Measurements from ENCODE around the gene EFHD2. TPM values are rescaled to one million over a fixed set of nuclear protein-coding genes. Genes with fewer than 3 reads are reported as not detected.
"Not testable (repeated sequence)": the region's sequence is repeated elsewhere in the genome, so short reads cannot be mapped to it uniquely, and the experiment has no call there.

The EFHD2 gene
- total RNA-seq, 1 donor from 2014 or later: 6.5 TPM

DNA sequence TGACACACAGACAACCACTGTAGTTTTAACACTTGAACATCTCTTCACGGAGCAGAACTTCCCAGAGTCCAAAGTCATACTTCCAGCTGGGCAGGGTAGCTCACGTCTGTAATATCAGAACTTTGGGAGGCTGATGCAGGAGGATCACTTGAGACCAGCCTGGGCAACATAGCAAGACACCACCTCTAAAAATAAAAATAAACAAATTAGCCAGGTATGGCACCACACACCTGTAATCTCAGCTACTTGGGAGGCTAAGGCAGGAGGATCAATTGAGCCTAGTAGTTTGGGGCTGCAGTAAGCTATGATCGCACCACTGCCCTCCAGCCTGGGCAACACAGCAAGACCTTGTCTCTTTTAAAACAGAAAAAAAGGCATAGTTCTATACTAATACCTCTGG is 24.3 kb upstream of the EFHD2 start:
- H3K4me2 ChIP-seq: peak overlapping the region; percentile 75
- DNase-seq (ENCODE audit: low spot score): no peak
- H3K27me3 ChIP-seq: peaks cover 66% of the 10 kb centered on the region
- H2AFZ ChIP-seq (replicated peaks): no peak overlapping the region
- peaks cover 71% of the 10 kb centered on the region for H3K4me1 Mint-ChIP-seq
- no peak overlapping the region for H3K4me3 ChIP-seq
- TF ChIP-seq, protein P1, sequence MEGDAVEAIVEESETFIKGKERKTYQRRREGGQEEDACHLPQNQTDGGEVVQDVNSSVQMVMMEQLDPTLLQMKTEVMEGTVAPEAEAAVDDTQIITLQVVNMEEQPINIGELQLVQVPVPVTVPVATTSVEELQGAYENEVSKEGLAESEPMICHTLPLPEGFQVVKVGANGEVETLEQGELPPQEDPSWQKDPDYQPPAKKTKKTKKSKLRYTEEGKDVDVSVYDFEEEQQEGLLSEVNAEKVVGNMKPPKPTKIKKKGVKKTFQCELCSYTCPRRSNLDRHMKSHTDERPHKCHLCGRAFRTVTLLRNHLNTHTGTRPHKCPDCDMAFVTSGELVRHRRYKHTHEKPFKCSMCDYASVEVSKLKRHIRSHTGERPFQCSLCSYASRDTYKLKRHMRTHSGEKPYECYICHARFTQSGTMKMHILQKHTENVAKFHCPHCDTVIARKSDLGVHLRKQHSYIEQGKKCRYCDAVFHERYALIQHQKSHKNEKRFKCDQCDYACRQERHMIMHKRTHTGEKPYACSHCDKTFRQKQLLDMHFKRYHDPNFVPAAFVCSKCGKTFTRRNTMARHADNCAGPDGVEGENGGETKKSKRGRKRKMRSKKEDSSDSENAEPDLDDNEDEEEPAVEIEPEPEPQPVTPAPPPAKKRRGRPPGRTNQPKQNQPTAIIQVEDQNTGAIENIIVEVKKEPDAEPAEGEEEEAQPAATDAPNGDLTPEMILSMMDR (IDR thresholded peaks at IDR 0.05): no peak
- TF ChIP-seq EZH2phosphoT487 (IDR thresholded peaks at IDR 0.05): no peak
- peak; percentile 5 for TF ChIP-seq EZH2 (IDR thresholded peaks at IDR 0.05)
- H3K9me3 Mint-ChIP-seq: no peaks in the 10 kb centered on the region
- no peaks in the 10 kb centered on the region for H3K36me3 Mint-ChIP-seq
- no peak overlapping the region for H3K27ac ChIP-seq
- H3K4me3 Mint-ChIP-seq: peak overlapping the region; percentile 31
- H3K36me3 ChIP-seq: no peaks in the 10 kb centered on the region
- H3K9ac ChIP-seq: no peak overlapping the region
- no peaks in the 10 kb centered on the region for H3K79me2 ChIP-seq (ENCODE audit: low read depth)
- H3F3A ChIP-seq (ENCODE audit: low read depth): peaks cover 43% of the 10 kb centered on the region
- H3K9me3 ChIP-seq (ENCODE audit: low read depth): no peaks in the 10 kb centered on the region
- peaks cover 26% of the 10 kb centered on the region for H3K4me1 ChIP-seq
- H4K20me1 ChIP-seq (ENCODE audit: low read depth): peaks cover 7% of the 10 kb centered on the region
- H3K27ac Mint-ChIP-seq: no peak overlapping the region
- peaks cover 38% of the 10 kb centered on the region for H3K27me3 Mint-ChIP-seq (ENCODE audit: insufficient read depth, low read depth)

DNA sequence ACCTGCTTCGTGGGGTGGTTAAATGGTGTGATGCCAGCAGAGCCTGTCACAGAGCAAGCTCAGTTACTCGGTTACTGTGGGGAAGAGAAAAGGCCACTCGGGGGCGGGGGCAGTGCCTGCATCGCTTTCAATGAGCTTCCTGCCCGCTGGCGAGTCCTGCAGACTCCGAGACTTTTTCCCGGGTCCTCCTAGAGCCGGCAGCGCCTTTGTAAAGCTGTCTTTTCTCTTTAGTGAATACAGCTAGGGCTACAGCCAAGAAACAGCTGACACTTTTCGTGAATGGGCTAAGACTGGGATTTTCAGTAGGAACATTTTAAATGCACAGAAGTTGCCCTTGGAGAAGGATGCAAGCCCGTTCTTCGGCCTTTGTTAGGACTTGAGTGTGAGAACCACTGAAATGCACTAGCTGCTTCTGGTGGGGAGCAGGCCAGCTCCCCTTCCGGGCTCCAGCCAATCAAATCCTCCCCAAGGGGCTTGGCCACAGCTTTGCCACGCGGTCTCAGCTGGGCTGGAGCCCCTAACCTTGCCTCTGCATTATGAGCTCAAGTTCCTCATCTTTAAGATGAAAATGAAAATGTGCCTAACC is 23.4 kb upstream of the EFHD2 start:
- Mint-ChIP-seq H3K27ac (peak overlapping the region; percentile 33), H3K4me3 (peak overlapping the region; percentile 33), H3K4me1 (peaks cover 66% of the 10 kb centered on the region), H3K27me3 (ENCODE audit: insufficient read depth, low read depth) (peaks cover 36% of the 10 kb centered on the region), H3K9me3 (no peaks in the 10 kb centered on the region), H3K36me3 (no peaks in the 10 kb centered on the region)
- Histone ChIP-seq H3K79me2 (ENCODE audit: low read depth) (no peaks in the 10 kb centered on the region), H3K4me2 (peak overlapping the region; percentile 61), H3K27ac (no peak overlapping the region), H3K27me3 (peaks cover 66% of the 10 kb centered on the region), H2AFZ (replicated peaks) (peak overlapping the region; percentile 38), H3K9ac (no peak overlapping the region), H3K9me3 (ENCODE audit: low read depth) (no peaks in the 10 kb centered on the region), H3K36me3 (no peaks in the 10 kb centered on the region), H3K4me1 (peaks cover 26% of the 10 kb centered on the region), H3F3A (ENCODE audit: low read depth) (peaks cover 43% of the 10 kb centered on the region), H3K4me3 (peak overlapping the region; percentile 16), H4K20me1 (ENCODE audit: low read depth) (peaks cover 7% of the 10 kb centered on the region)
- TF ChIP-seq, protein P1 (IDR thresholded peaks at IDR 0.05): no peak
- TF ChIP-seq EZH2phosphoT487 (IDR thresholded peaks at IDR 0.05) (no peak), EZH2 (IDR thresholded peaks at IDR 0.05) (no peak)
- peak; percentile 74 for DNase-seq (ENCODE audit: low spot score)

DNA sequence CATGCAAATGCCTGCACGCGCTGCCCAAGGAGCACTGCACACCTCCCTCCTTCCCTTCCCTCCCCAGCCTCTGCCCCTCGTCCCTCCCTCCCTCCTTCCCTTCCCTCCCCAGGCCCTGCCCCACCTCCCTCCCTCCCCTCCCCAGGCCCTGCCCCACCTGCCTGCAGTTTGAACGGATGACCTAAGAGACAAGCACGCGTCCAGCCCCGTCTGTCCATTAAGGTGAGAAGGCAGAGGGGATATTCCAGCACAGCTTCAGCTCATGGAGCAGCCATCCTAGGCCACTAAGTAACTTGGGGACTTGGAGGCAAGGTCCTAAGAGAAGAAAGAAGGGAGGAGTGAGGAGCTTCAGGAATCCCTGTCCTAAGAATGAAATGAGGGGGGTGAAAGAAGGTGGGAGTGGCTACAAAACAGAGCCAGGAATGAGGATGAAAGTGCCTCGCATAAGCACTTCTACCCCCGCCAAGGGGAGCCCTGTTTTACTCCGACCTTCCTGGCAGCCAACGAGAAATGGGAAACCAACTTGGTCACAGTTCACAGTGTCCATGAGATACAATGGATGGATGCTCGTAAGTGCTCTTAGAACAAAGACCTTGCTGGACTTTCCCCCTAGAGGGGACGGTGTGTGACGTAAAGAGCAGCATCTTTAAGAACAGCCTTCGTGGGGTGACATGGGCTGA is 21.3 kb upstream of the EFHD2 start:
- Mint-ChIP-seq H3K27ac (no peak overlapping the region), H3K4me1 (peaks cover 64% of the 10 kb centered on the region), H3K36me3 (no peaks in the 10 kb centered on the region), H3K4me3 (no peak overlapping the region), H3K9me3 (no peaks in the 10 kb centered on the region), H3K27me3 (ENCODE audit: insufficient read depth, low read depth) (peaks cover 30% of the 10 kb centered on the region)
- Histone ChIP-seq H3K9me3 (ENCODE audit: low read depth) (no peaks in the 10 kb centered on the region), H4K20me1 (ENCODE audit: low read depth) (peaks cover 7% of the 10 kb centered on the region), H3K4me3 (no peak overlapping the region), H3F3A (ENCODE audit: low read depth) (peaks cover 39% of the 10 kb centered on the region), H3K27ac (no peak overlapping the region), H3K79me2 (ENCODE audit: low read depth) (no peaks in the 10 kb centered on the region), H3K4me2 (peak overlapping the region; percentile 54), H3K9ac (no peak overlapping the region), H3K27me3 (peaks cover 54% of the 10 kb centered on the region), H3K4me1 (peaks cover 26% of the 10 kb centered on the region), H3K36me3 (no peaks in the 10 kb centered on the region), H2AFZ (replicated peaks) (peak overlapping the region; percentile 43)
- no peak for DNase-seq (ENCODE audit: low spot score)
- TF ChIP-seq EZH2phosphoT487 (IDR thresholded peaks at IDR 0.05): no peak

DNA sequence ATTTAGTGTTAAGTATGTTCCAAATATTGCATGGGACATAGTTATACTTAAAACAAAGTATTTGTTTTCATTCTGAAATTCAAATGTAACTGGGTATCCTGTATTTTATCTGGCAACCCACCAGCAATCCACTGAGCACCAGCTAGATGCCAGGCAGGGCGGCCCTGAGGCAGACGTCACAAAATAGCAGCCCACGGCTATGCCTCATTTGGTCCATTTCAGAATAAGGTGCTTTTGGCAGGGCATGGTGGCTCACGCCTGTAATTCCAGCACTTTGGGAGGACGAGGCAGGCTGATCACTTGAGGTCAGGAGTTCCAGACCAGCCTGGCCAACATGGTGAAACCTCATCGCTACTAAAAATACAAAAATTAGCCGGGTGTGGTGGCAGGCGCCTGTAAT is 19.9 kb upstream of the EFHD2 start:
- H3K9ac ChIP-seq: not testable (repeated sequence)
- peaks cover 27% of the 10 kb centered on the region for H3K27me3 Mint-ChIP-seq (ENCODE audit: insufficient read depth, low read depth)

More for the DNA sequence above, 19.9 kb upstream of the EFHD2 start:
- not testable (repeated sequence) for H2AFZ ChIP-seq (replicated peaks); H3K4me3 ChIP-seq; H3K27ac Mint-ChIP-seq; H3K4me3 Mint-ChIP-seq; H3K36me3 ChIP-seq; H3K4me2 ChIP-seq; H3K9me3 Mint-ChIP-seq; H4K20me1 ChIP-seq (ENCODE audit: low read depth); H3K9me3 ChIP-seq (ENCODE audit: low read depth); H3K27ac ChIP-seq; H3K36me3 Mint-ChIP-seq; H3K79me2 ChIP-seq (ENCODE audit: low read depth); DNase-seq (ENCODE audit: low spot score)
- Histone ChIP-seq H3F3A (ENCODE audit: low read depth) (peaks cover 28% of the 10 kb centered on the region), H3K4me1 (peaks cover 24% of the 10 kb centered on the region), H3K27me3 (peaks cover 39% of the 10 kb centered on the region)
- peaks cover 56% of the 10 kb centered on the region for H3K4me1 Mint-ChIP-seq
